Fibroblast of the aortic adventitia (primary cell): ENCODE data around the gene NDUFB2. TPM values are rescaled to one million over a fixed set of nuclear protein-coding genes. Genes with fewer than 3 reads are reported as not detected.

Experiments used
- DNase-seq: peaks from one replicate; pipeline ENCODE4 v3.0.0-alpha.2; 2010; ENCODE audit warnings: low read depth
- H3K4me3 ChIP-seq: 2 replicates; pipeline ENCODE4 v1.5.1; 2011; ENCODE audit warnings: low read depth, mild to moderate bottlenecking, control low read depth, low read length, moderate library complexity
- total RNA-seq: library from RNA; depleted of rRNA; stranded (reverse); fragments of >200 nt; gene quantifications from 2 replicates; pipeline ENCODE4 v1.2.3, GENCODE V29; 2012; ENCODE audit warnings: low replicate concordance
- TF ChIP-seq, protein P1 (sequence below): IDR thresholded peaks from 2 replicates; pipeline ENCODE4 v1.5.1; 2011; ENCODE audit warnings: mild to moderate bottlenecking, low read length, control low read depth, inconsistent platforms; ENCODE audit not compliant: insufficient read depth

Gene NDUFB2
- total RNA-seq, 1 donor = 161 TPM

DNA sequence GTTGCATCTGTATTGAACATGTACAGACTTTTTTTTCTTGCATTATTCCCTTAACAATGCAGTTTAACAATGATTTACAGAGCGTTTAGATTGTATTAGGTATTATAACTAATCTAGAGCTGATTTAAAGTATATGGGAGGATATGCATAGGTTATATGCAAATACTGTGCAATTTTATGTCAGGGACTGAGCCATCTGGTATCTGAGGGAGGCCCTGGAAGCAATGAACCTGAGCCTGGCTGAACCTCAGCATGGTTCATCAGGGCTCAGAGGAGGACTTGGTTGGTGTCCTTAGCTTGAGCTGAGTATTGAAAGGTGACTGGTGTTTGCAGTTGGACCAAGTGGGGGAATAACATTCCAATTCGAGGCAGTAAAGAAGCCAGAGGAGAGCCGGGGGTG is 19.0 kb upstream of the NDUFB2 start:
- no peak overlapping the region for H3K4me3 ChIP-seq
- TF ChIP-seq, protein P1, sequence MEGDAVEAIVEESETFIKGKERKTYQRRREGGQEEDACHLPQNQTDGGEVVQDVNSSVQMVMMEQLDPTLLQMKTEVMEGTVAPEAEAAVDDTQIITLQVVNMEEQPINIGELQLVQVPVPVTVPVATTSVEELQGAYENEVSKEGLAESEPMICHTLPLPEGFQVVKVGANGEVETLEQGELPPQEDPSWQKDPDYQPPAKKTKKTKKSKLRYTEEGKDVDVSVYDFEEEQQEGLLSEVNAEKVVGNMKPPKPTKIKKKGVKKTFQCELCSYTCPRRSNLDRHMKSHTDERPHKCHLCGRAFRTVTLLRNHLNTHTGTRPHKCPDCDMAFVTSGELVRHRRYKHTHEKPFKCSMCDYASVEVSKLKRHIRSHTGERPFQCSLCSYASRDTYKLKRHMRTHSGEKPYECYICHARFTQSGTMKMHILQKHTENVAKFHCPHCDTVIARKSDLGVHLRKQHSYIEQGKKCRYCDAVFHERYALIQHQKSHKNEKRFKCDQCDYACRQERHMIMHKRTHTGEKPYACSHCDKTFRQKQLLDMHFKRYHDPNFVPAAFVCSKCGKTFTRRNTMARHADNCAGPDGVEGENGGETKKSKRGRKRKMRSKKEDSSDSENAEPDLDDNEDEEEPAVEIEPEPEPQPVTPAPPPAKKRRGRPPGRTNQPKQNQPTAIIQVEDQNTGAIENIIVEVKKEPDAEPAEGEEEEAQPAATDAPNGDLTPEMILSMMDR = no peak
- no peak for DNase-seq

DNA sequence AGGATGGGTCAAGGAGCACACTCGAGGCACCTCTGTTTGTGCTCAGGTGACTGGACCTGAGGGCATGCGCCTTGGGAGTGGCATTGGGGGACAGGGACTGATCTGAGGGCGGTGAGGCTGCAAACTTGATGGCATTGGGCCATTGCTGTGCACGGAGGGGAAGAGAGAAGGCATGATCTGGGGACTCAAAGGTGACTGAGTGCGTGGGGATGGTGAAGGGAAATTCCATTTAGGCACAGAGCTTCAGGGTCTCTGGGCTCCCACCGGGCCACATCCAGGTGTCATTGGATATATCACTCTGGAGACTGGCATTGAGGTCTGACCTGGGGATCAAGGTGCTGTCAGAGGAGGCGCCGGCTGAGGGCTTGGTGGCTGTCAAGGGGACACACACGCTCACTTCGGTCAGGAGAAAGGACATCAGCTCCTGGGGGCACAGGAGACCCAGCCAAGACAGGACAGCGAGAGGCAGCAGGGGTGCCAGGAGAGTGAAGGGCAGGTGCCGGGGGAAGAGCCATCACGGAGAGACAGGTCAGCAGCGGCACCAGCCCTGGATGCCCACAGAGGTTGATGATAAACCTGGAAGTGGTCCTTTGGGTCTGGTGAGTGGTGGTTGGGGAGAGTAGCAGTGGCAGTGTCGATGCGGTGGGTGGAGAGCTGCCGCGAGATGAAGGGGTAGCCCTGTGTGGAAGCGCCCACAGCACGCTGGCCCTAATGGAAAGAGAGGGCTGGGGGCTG is 18.3 kb upstream of the NDUFB2 start:
- TF ChIP-seq, protein P1 = no peak

DNA sequence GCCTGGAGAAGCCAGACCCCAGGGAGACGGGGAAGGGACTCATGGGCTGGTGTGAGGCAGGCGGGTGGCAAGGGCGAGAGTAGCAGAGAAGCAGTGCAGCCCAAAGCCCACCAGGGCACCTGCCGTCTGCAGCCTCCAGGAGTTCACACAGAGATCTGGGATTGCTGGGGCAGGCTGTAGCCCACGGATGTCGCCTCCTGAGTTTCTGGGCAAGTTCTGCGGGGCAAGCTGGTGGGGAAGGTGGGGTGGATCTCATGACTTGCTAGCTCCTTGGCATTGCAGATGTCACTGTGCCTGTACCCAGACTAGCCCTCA is 17.7 kb upstream of the NDUFB2 start:
- no peak overlapping the region for H3K4me3 ChIP-seq
- DNase-seq = no peak
- TF ChIP-seq, protein P1 = no peak

More for the DNA sequence above, 18.3 kb upstream of the NDUFB2 start:
- DNase-seq = no peak
- H3K4me3 ChIP-seq = no peak overlapping the region

DNA sequence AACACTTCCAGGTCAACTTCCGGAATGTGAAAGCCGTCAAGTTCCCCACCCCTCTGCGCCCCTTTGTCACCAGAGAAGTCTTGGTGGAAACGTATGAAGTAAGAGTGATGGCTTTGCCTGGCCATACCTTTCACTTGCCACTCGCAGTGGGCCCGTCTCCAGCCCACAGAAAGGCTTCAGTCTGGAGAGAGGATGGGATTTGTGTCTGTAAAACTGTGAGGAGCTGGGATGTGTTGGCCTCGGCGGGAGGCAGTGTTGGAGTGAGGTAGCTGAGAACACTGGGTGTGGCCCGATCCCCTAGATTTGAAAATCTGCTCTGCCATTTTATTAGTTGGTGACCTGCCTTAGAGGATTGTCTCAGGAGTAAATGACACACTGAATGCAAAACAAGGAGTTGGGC is 17.3 kb upstream of the NDUFB2 start:
- no peak overlapping the region for H3K4me3 ChIP-seq
- DNase-seq = no peak
- TF ChIP-seq, protein P1 = no peak

DNA sequence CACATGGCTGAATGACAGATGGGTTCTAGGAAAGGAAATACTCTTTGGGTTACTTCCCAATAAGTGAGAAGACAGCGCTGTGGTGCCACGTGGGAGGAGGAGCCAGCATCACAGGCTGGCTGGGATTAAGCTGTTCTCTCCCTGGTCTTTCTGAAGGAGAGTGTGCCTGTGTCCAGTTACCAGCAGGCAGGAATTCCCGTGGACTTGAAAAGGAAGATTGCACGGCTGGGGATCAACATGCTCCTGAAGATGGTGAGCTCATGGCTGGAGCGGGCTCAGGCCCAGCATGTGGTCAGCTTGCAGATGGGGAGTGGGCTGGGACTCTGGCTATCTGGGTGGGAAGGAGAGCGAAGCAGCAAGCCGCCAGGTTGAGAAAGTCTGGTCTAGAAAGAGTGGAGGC is 15.6 kb upstream of the NDUFB2 start:
- H3K4me3 ChIP-seq = no peak overlapping the region
- TF ChIP-seq, protein P1 = no peak
- no peak for DNase-seq

DNA sequence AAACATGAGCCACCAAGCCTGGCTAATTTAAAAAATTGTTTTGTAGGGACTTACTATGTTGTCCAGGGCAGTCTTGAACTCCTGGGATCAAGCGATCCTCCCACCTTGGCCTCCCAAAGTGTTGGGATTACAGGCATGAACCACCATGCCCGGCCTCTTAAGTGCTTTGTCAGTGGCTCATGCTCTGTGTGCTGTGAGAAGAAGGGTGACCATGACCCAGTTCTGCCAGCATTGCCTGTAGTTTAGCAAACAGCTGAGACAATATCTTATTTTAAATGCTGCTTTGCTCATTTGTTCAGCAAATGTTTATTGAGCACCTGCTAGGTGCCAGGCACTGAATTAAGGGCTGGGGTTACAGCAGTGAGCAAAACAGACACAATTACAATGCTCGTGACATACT is 14.7 kb upstream of the NDUFB2 start:
- DNase-seq = no peak
- no peak overlapping the region for H3K4me3 ChIP-seq
- TF ChIP-seq, protein P1 = no peak

DNA sequence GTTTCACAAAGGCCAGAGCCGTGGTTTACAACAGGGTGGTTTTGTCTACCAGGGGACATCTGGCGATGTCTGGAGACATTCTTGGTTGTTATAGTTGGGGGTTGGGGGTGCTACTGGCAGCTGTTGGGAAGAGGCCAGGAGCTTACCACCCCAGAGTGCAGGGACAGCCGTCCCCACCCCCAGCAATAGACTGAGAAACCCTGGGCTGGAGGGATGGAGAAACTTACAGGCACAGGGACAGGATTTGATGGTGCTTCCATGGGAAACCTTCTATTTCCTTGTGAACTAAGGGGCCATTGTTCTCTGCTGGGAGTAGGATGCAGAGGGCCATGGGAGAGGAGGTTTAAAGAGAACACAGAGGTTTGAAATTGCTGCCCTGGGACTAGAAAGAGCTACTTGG is 12.9 kb upstream of the NDUFB2 start:
- no peak overlapping the region for H3K4me3 ChIP-seq

More for the DNA sequence above, 12.9 kb upstream of the NDUFB2 start:
- TF ChIP-seq, protein P1 = no peak
- no peak for DNase-seq
